GM12878 (cell line): ENCODE measurements around the gene NODAL. TPM values are rescaled to one million over a fixed set of nuclear protein-coding genes. Genes with fewer than 3 reads are reported as not detected.
A peak's percentile ranks its signal among the peaks of the same experiment; 100 is the strongest.

Experiments used
- ATAC-seq: fragments of 200-7000 bp; cut with Tn5 transposase; 3 replicates; pipeline ENCODE4 v1.9.1; 2020; ENCODE audit warnings: mild to moderate bottlenecking, moderate library complexity
- BruUV-seq: library from RNA; stranded (reverse); fragments of 400-500 nt; replicated peaks from 2 replicates; lab custom pipeline; 2021; lab: Mats Ljungman, UMichigan
- CTCF ChIA-PET: fragments of 300-600 bp; sonication (Branson Sonifier 250); formaldehyde crosslinking; extraction: SDS; loops from one replicate; lab custom pipeline; 2021; ENCODE audit warnings: inconsistent platforms; lab: Yijun Ruan, JAX
- POLR2A ChIA-PET: fragments of 350-600 bp; formaldehyde crosslinking; extraction: SDS; loops from one replicate; lab custom pipeline; 2021; ENCODE audit warnings: inconsistent platforms; lab: Charles Lee
- RAD21 ChIA-PET: fragments of 300-600 bp; sonication (Branson Sonifier 250); formaldehyde crosslinking; loops from one replicate; lab custom pipeline; 2023; ENCODE audit warnings: antibody characterized with exemption; ENCODE audit not compliant: unreplicated experiment; lab: Charles Lee
- SMC1A ChIA-PET: fragments of 300-600 bp; sonication (Branson Sonifier 250); formaldehyde crosslinking; loops from one replicate; lab custom pipeline; 2023; ENCODE audit not compliant: unreplicated experiment, uncharacterized antibody; lab: Charles Lee
- DNase-seq: peaks from one replicate; pipeline ENCODE4 v3.0.0-alpha.2; 2011; ENCODE audit warnings: low read depth, low spot score
- FAIRE-seq: peaks from 3 replicates; lab custom pipeline; 2011; peaks lifted over from hg19 to GRCh38; lab: Jason Lieb, UNC
- H2AFZ ChIP-seq: 2 replicates; pipeline ENCODE4 v1.6.0; 2011; ENCODE audit warnings: low read depth, low read length, control low read depth; ENCODE audit not compliant: control insufficient read depth
- H3K27ac ChIP-seq: 2 replicates; pipeline ENCODE4 v1.5.1; 2011; ENCODE audit warnings: control low read depth; ENCODE audit not compliant: control insufficient read depth, insufficient read depth
- H3K27me3 ChIP-seq, 2 experiments: replicated peaks in 1 of 2; 2 replicates each; pipeline versions ENCODE4 v1.6.0 to v1.6.1; 2011; ENCODE audit warnings: low read length in 1 of 2; ENCODE audit not compliant: control insufficient read depth in 2 of 2, insufficient read depth in 2 of 2
- H3K36me3 ChIP-seq, 2 experiments: 2 replicates each; pipeline ENCODE4 v1.5.1; 2011; ENCODE audit warnings: low read length in 1 of 2; ENCODE audit not compliant: control insufficient read depth in 2 of 2, insufficient read depth in 2 of 2
- H3K4me1 ChIP-seq: 2 replicates; pipeline ENCODE4 v1.6.1; 2011; ENCODE audit warnings: mild to moderate bottlenecking, low read length, moderate library complexity, mixed read lengths; ENCODE audit not compliant: control insufficient read depth, insufficient read depth
- H3K4me2 ChIP-seq: 2 replicates; pipeline ENCODE4 v1.6.0; 2011; ENCODE audit warnings: control low read depth; ENCODE audit not compliant: control insufficient read depth, insufficient read depth
- H3K4me3 ChIP-seq: fragments of 200-600 bp; sonication (generic); 2 replicates; pipeline ENCODE4 v1.5.1; 2016
- H3K79me2 ChIP-seq: 2 replicates; pipeline ENCODE4 v1.6.0; 2011; ENCODE audit warnings: low read length; ENCODE audit not compliant: control insufficient read depth, insufficient read depth
- H3K9ac ChIP-seq: 2 replicates; pipeline ENCODE4 v1.8.0; 2011; ENCODE audit warnings: low read length, control low read depth, mixed read lengths; ENCODE audit not compliant: control insufficient read depth, insufficient read depth
- H3K9me3 ChIP-seq: replicated peaks from 3 replicates; pipeline ENCODE4 v1.5.1; 2011; ENCODE audit warnings: mild to moderate bottlenecking, low read length; ENCODE audit not compliant: control insufficient read depth, insufficient read depth
- H4K20me1 ChIP-seq: 2 replicates; pipeline ENCODE4 v1.6.0; 2011; ENCODE audit not compliant: control insufficient read depth, insufficient read depth
- CBX5 ChIP-seq: sonication (generic); IDR thresholded peaks from 2 replicates; pipeline ENCODE4 v1.6.1; 2016; ENCODE audit warnings: low read depth, moderate library complexity, mild to moderate bottlenecking, inconsistent platforms
- NFXL1 ChIP-seq: fragments of 450-650 bp; IDR thresholded peaks from 2 replicates; pipeline ENCODE4 v1.6.1; 2017; ENCODE audit warnings: antibody characterized with exemption, mild to moderate bottlenecking, borderline replicate concordance
- RAD21 ChIP-seq: IDR thresholded peaks from 2 replicates; pipeline ENCODE4 v1.6.1; 2011; ENCODE audit warnings: mild to moderate bottlenecking, low read depth, low read length, moderate library complexity; ENCODE audit not compliant: insufficient read depth
- WGBS: methylation state at CpG from one replicate; pipeline ENCODE4 v1.1.6; 2016; ENCODE audit warnings: low lambda C conversion rate; ENCODE audit not compliant: insufficient replicate concordance, insufficient coverage; ENCODE audit errors: missing lambda C conversion rate; 5-methylcytosine and 5-hydroxymethylcytosine counted together
- in situ Hi-C: fragments of 300-500 bp; cut with MboI; formaldehyde crosslinking; loops from 9 replicates; pipeline ENCODE4 v1.14.3; 2018; ENCODE audit warnings: mixed read lengths
- intact Hi-C: fragments of 100-400 bp; cut with micrococcal nuclease; formaldehyde crosslinking; loops from one replicate; pipeline ENCODE4 v1.14.2; 2022; ENCODE audit not compliant: unreplicated experiment
- polyA plus RNA-seq, 11 experiments: library from polyadenylated mRNA; depleted of rRNA in 4 of 11; unstranded in 6 of 11; stranded (reverse) in 5 of 11; fragments of >200 nt; fragmentation: Nextera tagmentation in 4 of 11; fragmentation: Illumina TruSeq in 1 of 11; extraction: Ambion mirVana in 4 of 11; extraction: Trizol in 1 of 11; gene quantifications; 1 replicate in 1 of 11; 2 replicates in 10 of 11; pipeline versions ENCODE4 v1.2.1 to v1.2.3, GENCODE V29; 2011 to 2016; ENCODE audit warnings: inconsistent platforms in 2 of 11, missing spikeins in 2 of 11, low read depth in 1 of 11
- total RNA-seq, 4 experiments: library from RNA; depleted of rRNA in 3 of 4; stranded (reverse); fragments of >200 nt in 3 of 4; fragmentation: Illumina TruSeq in 1 of 4; extraction: Trizol in 1 of 4; gene quantifications; 2 replicates each; pipeline versions ENCODE4 v1.2.1 to v1.2.3, GENCODE V29; 2013 to 2021
- TF ChIP-seq, protein P1 (sequence below): IDR thresholded peaks from 2 replicates; pipeline ENCODE4 v1.6.1; 2012; ENCODE audit warnings: improper control_type of control experiment, low read depth, low read length; ENCODE audit not compliant: insufficient replicate concordance
- TF ChIP-seq, protein P2 (sequence below): fragments of 450-650 bp; IDR thresholded peaks from 2 replicates; pipeline ENCODE4 v1.6.1; 2016; ENCODE audit warnings: mild to moderate bottlenecking
- TF ChIP-seq, protein P3 (sequence below): fragments of 450-650 bp; IDR thresholded peaks from 2 replicates; pipeline ENCODE4 v1.6.1; 2018; ENCODE audit warnings: borderline replicate concordance, mild to moderate bottlenecking; ENCODE audit not compliant: partially characterized antibody
- TF ChIP-seq, protein P4 (sequence below): fragments of 450-650 bp; IDR thresholded peaks from 2 replicates; pipeline ENCODE4 v1.6.1; 2017; ENCODE audit warnings: antibody characterized with exemption, mild to moderate bottlenecking, moderate library complexity

Gene NODAL
- total and polyA plus RNA-seq, 10 of the 15 experiments (the other 5 are each of a cell fraction or from before 2014, with no cell fraction given): not detected

DNA sequence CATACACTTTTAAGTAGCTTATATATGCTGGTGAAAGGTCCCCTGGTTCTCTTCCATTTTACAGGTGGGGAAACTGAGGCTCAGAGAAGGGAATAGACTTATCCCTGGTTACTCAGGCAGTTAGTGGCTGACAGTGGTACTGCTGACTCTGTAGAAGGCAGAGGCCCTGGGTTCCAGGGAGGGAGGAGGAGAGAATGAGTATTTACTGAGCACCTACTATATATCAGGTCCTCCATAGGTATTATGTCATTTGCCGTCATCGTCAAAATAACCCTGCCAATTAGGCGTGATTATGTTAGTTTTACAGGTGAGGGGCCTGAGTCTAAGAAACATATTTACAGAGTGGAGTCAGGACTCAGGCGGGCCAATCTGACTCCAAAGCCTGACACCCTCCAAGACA lies 23.8 kb upstream of the NODAL start (continued):
- TF ChIP-seq, protein P1, sequence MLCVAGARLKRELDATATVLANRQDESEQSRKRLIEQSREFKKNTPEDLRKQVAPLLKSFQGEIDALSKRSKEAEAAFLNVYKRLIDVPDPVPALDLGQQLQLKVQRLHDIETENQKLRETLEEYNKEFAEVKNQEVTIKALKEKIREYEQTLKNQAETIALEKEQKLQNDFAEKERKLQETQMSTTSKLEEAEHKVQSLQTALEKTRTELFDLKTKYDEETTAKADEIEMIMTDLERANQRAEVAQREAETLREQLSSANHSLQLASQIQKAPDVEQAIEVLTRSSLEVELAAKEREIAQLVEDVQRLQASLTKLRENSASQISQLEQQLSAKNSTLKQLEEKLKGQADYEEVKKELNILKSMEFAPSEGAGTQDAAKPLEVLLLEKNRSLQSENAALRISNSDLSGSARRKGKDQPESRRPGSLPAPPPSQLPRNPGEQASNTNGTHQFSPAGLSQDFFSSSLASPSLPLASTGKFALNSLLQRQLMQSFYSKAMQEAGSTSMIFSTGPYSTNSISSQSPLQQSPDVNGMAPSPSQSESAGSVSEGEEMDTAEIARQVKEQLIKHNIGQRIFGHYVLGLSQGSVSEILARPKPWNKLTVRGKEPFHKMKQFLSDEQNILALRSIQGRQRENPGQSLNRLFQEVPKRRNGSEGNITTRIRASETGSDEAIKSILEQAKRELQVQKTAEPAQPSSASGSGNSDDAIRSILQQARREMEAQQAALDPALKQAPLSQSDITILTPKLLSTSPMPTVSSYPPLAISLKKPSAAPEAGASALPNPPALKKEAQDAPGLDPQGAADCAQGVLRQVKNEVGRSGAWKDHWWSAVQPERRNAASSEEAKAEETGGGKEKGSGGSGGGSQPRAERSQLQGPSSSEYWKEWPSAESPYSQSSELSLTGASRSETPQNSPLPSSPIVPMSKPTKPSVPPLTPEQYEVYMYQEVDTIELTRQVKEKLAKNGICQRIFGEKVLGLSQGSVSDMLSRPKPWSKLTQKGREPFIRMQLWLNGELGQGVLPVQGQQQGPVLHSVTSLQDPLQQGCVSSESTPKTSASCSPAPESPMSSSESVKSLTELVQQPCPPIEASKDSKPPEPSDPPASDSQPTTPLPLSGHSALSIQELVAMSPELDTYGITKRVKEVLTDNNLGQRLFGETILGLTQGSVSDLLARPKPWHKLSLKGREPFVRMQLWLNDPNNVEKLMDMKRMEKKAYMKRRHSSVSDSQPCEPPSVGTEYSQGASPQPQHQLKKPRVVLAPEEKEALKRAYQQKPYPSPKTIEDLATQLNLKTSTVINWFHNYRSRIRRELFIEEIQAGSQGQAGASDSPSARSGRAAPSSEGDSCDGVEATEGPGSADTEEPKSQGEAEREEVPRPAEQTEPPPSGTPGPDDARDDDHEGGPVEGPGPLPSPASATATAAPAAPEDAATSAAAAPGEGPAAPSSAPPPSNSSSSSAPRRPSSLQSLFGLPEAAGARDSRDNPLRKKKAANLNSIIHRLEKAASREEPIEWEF: no peak
- TF ChIP-seq, protein P2, sequence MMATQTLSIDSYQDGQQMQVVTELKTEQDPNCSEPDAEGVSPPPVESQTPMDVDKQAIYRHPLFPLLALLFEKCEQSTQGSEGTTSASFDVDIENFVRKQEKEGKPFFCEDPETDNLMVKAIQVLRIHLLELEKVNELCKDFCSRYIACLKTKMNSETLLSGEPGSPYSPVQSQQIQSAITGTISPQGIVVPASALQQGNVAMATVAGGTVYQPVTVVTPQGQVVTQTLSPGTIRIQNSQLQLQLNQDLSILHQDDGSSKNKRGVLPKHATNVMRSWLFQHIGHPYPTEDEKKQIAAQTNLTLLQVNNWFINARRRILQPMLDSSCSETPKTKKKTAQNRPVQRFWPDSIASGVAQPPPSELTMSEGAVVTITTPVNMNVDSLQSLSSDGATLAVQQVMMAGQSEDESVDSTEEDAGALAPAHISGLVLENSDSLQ: no peak

DNA sequence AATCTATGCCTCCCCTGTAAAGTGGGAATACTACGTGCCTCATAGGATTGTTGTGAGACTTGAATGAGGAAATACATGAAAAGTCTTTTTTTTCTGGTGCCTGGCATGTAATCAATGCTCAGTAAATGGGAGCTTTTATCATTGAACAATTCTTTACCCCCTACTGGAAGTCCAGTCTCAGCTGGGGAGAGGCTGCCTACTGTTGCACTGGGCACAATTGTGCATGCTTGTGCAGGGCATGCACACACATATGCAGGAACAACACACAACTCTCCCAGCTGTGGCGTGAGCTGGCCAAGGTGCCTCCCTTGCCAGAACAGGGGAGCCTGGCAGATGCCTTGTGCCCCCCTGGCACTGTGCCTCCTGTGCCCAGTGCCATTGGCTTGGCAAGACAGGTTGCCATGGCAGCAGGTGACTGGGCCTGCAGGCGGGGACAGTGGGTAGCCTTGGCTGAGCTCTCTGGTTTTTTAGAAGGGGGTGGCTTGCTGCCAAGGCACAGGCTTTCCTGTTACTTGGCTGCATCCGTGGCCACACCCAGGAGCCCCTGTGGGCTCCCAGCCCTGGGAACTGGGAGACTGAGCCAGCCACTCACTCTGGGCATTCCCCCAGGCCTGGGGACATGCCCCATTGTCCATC lies 21.0 kb upstream of the NODAL start:
- no peak overlapping the region for H3K4me2 ChIP-seq
- H2AFZ ChIP-seq: no peak overlapping the region
- H3K9ac ChIP-seq: no peak overlapping the region
- no peaks in the 10 kb centered on the region for H3K9me3 ChIP-seq
- ChIA-PET SMC1A (interaction anchor here (0.7 to 2.1 kb wide), 10 partner anchors 10 to 158 kb away, joined by 3 to 11 read pairs (median 4); partner anchors contain the start of gene EIF4EBP2), RAD21 (interaction anchor here (1.1 to 2.8 kb wide), 12 partner anchors 15 to 425 kb away, joined by 3 to 23 read pairs (median 8); no protein-coding TSS in a partner anchor), POLR2A (no interaction called here), CTCF (interaction anchor here (0.8 to 6.0 kb wide), 20 partner anchors 15 to 402 kb away, joined by 3 to 74 read pairs (median 6); partner anchors contain the start of gene PALD1)
- intact Hi-C loops: loop anchor here (10.0 kb wide), 1 partner anchor 422 kb away; the partner anchor contains the start of gene PCBD1
- H4K20me1 ChIP-seq: no peaks in the 10 kb centered on the region
- ATAC-seq: peak; percentile 14; the same call in 1 of the 3 replicates
- no peak for FAIRE-seq
- in situ Hi-C loops: loop anchor here (5.0 to 10.0 kb wide), 3 partner anchors 75 to 422 kb away; partner anchors contain the start of gene PCBD1
- no peaks in the 10 kb centered on the region for H3K4me1 ChIP-seq
- H3K27ac ChIP-seq: no peak overlapping the region
- no peaks in the 10 kb centered on the region for H3K79me2 ChIP-seq
- H3K36me3 ChIP-seq: no peaks in the 10 kb centered on the region
- WGBS: 28% methylated on average over 4 of the region's 4 CpGs
- H3K27me3 ChIP-seq: peaks cover 0 to 5% of the 10 kb centered on the region in 2 experiments; a peak in 3 of 4 replicates
- no peak overlapping the region for H3K4me3 ChIP-seq
- no TSS peak for BruUV-seq
- no peak for DNase-seq
- TF ChIP-seq, protein P3, sequence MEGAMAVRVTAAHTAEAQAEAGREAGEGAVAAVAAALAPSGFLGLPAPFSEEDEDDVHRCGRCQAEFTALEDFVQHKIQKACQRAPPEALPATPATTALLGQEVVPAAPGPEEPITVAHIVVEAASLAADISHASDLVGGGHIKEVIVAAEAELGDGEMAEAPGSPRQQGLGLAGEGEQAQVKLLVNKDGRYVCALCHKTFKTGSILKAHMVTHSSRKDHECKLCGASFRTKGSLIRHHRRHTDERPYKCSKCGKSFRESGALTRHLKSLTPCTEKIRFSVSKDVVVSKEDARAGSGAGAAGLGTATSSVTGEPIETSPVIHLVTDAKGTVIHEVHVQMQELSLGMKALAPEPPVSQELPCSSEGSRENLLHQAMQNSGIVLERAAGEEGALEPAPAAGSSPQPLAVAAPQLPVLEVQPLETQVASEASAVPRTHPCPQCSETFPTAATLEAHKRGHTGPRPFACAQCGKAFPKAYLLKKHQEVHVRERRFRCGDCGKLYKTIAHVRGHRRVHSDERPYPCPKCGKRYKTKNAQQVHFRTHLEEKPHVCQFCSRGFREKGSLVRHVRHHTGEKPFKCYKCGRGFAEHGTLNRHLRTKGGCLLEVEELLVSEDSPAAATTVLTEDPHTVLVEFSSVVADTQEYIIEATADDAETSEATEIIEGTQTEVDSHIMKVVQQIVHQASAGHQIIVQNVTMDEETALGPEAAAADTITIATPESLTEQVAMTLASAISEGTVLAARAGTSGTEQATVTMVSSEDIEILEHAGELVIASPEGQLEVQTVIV: no peak
- no peak for TF ChIP-seq CBX5
- TF ChIP-seq, protein P4, sequence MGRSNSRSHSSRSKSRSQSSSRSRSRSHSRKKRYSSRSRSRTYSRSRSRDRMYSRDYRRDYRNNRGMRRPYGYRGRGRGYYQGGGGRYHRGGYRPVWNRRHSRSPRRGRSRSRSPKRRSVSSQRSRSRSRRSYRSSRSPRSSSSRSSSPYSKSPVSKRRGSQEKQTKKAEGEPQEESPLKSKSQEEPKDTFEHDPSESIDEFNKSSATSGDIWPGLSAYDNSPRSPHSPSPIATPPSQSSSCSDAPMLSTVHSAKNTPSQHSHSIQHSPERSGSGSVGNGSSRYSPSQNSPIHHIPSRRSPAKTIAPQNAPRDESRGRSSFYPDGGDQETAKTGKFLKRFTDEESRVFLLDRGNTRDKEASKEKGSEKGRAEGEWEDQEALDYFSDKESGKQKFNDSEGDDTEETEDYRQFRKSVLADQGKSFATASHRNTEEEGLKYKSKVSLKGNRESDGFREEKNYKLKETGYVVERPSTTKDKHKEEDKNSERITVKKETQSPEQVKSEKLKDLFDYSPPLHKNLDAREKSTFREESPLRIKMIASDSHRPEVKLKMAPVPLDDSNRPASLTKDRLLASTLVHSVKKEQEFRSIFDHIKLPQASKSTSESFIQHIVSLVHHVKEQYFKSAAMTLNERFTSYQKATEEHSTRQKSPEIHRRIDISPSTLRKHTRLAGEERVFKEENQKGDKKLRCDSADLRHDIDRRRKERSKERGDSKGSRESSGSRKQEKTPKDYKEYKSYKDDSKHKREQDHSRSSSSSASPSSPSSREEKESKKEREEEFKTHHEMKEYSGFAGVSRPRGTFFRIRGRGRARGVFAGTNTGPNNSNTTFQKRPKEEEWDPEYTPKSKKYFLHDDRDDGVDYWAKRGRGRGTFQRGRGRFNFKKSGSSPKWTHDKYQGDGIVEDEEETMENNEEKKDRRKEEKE: no peak
- TF ChIP-seq NFXL1: no peak
- TF ChIP-seq RAD21: no peak
